DMS153 (cell line): Measurements from ENCODE around the gene CCNL1.
A peak's percentile ranks its signal among the peaks of the same experiment; 100 is the strongest.

Source experiments
- DNase-seq: peaks from one replicate; lab custom pipeline; 2025; lab: John Stamatoyannopoulos, UW

CCNL1 gene

GRCh38 chr3:157145606-157146322 lies 14.2 kb downstream of the CCNL1 start:
- DNase-seq, result no peak

- peak; percentile 28 for DNase-seq
Observed at GRCh38 chr3:157142315-157142714, 17.6 kb downstream of the CCNL1 start.

- DNase-seq, result no peak
Observed at GRCh38 chr3:157139938-157140534, 19.9 kb downstream of the CCNL1 start.

GRCh38 chr3:157136647-157137387 lies 23.1 kb downstream of the CCNL1 start:
- DNase-seq, result no peak

- DNase-seq, result no peak
Observed at GRCh38 chr3:157135671-157136396, 24.1 kb downstream of the CCNL1 start.

GRCh38 chr3:157134620-157135191 lies 25.2 kb downstream of the CCNL1 start:
- DNase-seq, result no peak

- no peak for DNase-seq
Observed at GRCh38 chr3:157133434-157134320, 26.3 kb downstream of the CCNL1 start.

GRCh38 chr3:157132936-157133335 lies 27.0 kb downstream of the CCNL1 start:
- DNase-seq, result no peak

- no peak for DNase-seq
Observed at GRCh38 chr3:157132341-157132740, 27.6 kb downstream of the CCNL1 start.

- no peak for DNase-seq
Observed at GRCh38 chr3:157131861-157132260, 28.1 kb downstream of the CCNL1 start.

- DNase-seq, result peak; percentile 43
Observed at GRCh38 chr3:157130467-157131251, 29.3 kb downstream of the CCNL1 start.

GRCh38 chr3:157129803-157130466 lies 30.0 kb downstream of the CCNL1 start:
- DNase-seq, result peak; percentile 57

GRCh38 chr3:157128771-157129681 lies 30.9 kb downstream of the CCNL1 start:
- DNase-seq, result no peak

GRCh38 chr3:157127831-157128767 lies 31.8 kb downstream of the CCNL1 start:
- DNase-seq, result no peak

GRCh38 chr3:157127268-157127667 lies 32.7 kb downstream of the CCNL1 start:
- no peak for DNase-seq

GRCh38 chr3:157126365-157126764 lies 33.6 kb downstream of the CCNL1 start:
- DNase-seq, result no peak

- DNase-seq, result no peak
Observed at GRCh38 chr3:157125101-157125500, 34.8 kb downstream of the CCNL1 start.
